AG20443 (cell line): Measurements from ENCODE around the gene APOB.

Source experiments
- DNase-seq: peaks from one replicate; pipeline ENCODE4 v3.0.0; 2012; ENCODE audit warnings: low spot score, mixed read lengths

The APOB gene

DNA sequence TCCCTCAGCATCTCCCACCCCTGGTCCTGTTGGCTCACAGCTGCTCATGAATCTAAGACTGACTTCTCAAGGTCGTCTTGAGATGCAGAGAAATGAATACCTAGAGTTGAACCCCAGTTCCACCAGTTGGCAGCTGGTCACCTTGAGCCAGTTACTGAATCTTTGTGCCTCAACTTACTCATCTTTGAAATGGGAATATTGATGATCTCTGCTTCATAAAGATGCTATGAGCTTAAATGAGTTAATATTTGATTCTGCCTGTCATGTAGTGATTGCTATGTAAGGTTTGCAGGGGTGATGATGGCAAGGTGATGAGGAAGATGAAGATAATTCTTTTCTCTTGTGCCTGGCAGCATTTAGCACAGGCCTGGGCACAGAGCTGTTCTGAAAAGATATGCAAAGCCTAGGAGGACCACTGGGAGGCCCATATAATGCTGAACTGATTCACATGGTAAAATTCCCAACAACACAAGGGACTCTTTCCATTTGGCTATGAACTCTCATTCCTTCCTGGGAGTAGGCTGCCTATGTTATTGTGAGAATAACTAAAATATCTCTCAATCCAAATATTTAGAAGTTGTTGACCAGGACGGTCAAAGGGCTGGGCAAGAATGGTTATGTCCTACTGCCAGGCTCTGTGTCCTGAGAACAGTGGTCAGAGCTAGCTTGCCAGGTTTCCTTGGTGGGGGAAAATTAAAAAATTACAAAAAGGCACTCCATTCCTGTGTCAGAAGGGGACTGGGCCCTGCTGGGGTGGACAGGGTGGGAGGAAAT, 70.9 kb downstream of the APOB start:
- no peak for DNase-seq

DNA sequence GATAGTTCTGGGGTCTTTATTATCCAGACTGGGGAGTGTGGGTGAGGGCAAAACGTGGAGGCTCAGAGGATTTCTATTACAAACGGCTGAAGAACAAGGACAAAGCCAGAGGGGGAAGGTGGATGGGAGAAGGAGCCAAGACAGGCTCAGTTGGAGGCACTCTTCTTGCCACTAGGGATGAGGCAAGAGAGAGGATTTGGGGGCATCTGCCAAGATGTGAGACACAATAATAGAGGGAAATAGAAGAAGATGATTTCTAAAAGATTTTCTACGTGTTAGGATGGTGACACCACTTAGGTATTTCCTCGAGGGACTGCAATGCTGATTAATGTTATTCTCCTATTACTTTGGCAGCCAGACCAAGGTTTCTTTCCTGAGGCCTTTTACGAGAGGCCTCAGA, 71.8 kb downstream of the APOB start:
- DNase-seq = no peak

DNA sequence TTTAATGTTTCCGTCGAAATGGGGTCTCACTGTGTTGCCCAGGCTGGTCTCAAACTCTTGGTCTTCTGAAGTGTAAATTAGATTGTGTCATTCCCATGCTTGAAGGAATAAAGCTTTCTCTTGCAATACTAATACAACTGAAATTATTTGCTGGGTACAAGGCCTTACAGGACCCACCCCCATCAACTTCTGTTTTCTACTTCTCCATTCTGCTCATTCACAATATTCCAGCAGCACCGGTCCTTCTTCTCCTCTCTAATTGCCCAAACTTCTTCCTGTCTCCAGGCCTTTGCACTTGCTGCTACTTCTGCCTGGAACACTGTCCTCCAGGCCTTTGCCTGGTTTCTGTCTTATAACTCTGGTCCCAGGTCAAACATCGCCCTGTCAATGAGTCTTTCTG, 73.8 kb downstream of the APOB start:
- DNase-seq = no peak

DNA sequence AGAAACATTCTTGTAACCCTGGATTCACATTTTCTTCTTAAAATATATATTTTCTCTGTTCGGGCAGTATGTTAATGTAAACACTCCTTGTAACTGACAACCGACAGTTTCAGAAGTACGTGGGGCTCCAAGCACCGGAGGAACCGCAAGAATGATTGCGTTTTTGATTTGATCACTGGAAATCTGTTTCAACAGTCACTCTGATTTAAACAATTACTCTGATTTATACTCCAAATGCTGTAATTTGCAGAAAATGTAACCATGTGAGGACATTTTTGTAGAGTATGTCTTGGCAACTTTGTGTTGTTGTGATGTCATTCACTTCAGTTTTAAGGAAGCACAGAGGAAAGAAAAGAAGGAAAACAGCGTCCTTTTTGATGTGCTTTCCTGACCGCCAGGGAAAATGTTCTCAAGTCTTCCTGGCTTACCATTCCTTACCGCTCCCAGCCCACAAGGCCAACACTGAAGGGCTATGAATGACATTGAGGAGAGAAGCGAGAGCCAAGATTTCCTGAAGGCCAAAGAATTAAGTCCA, 77.7 kb downstream of the APOB start:
- no peak for DNase-seq

DNA sequence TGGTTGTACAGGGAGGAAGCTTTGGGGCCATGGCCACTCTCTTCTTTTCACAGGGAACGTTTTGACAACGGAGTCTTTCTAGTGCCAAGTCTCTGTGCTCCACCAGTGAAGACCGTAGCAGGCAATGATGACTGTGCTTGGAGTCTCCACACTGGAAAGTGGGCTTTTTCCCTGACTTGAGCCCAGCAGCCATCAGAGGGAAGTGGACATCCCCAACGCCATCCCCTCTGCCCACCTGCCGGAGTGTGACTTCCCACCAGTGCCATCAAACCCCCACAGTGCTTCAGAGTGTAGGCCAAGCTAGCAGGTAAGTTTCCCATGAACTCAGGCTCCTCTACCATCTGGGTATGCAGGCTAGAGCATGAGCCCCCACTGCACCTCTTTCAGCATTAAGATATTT, 78.7 kb downstream of the APOB start:
- DNase-seq = no peak

DNA sequence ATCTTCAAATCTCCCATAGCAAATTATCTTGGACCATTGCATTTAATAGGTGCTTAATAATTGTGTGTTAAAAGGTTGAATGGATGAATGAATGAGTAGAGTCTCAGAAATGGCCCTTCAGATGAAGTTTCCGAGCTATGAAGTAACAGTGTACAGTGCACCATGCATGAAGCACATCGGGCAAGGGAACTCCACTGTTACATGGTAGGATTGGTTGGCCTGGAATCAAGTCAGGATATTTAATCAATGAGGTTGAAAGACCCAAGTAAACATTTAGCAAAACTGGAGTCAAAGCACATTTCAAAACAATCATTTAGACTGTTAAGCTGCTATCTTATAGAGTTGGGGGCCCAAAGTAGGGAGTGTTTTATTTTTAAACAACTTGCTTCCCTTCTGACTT, 80.0 kb downstream of the APOB start:
- no peak for DNase-seq

DNA sequence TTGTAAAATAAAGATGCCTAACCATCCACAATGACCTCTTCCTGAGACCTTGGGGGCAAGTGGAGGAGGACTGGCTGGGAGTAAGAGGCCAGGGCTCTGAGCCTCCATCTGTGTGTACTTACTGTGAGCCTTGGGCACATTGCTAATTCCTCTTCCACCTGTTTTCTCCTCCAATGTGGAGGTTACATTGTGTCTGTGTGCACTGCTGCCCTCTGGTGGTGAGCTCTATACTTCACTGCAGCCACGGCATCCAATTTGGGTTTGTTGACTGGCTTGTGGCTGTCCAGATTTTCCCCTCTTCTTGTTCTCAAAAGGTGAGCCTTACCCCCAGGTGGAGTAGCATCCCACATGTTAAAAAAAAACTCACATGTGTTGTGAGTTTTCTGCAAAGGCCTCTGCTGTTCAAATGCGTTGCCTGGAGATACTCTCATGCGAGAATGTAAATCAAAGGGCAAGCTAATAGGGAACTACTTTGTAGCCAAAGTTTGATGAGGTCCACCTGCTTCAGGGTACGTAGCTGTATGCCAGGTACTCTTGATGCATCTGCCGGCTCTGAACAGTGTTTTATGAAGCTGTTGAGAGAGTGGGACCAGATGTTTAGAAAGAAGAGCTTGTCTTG, 80.8 kb downstream of the APOB start:
- DNase-seq = peak; percentile 75

DNA sequence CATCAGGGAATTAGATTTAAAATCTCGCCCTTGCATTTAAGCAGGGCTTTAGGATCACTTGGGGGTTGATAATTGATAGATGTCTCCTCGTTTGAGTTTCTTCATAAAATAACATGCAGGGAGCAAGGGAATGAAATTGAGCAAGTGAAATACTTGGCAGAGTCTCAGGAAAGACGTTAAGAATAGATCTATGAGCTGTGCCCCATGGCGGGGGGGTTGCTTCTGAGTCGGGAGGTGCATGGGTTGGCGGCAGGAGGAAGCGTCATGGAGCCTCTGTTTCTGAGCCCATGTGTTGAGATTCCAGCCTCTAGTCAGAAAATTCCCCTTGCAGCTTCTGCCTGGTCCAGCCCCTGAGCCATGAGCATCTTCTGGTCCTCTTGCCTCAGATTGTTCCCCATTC, 82.0 kb downstream of the APOB start:
- no peak for DNase-seq

DNA sequence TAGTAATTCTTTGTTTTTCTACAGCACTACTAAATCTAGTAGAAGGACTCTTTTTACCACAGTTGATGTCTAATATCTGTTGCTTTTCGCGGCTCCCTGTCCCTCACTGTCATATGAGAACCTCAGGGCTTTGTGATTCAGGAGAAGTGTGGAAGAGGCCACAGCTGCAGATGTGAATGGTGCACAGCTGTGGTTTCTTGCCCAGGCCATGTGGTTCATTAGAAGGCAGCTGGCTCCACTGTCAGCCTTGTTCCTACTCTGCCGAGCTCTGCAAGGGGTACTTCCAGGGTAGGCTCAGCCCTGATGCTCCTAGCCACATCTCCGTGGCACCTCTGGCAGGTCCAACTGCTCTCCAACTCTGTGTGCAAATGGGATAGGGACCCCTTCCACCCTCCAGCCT, 83.9 kb downstream of the APOB start:
- DNase-seq = no peak

DNA sequence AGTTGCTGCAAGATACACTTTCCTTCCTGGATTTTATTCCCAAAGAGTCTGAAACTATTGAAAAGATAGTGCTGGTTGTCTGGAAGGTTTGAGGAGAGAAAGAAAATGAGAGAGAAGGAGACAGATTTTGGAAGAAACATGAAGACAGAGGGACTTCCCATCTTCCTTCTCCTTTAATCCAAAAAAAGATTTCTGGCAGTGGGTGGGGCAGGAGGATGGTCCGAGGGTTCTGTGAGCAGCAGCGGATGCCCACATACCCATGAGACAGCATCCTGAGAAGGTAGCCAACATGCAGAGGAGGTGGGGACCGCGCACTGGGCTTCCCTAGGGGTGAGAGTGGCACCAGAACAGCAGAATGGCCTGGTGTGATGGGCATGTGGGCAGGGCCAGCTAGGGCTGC, 84.6 kb downstream of the APOB start:
- no peak for DNase-seq

DNA sequence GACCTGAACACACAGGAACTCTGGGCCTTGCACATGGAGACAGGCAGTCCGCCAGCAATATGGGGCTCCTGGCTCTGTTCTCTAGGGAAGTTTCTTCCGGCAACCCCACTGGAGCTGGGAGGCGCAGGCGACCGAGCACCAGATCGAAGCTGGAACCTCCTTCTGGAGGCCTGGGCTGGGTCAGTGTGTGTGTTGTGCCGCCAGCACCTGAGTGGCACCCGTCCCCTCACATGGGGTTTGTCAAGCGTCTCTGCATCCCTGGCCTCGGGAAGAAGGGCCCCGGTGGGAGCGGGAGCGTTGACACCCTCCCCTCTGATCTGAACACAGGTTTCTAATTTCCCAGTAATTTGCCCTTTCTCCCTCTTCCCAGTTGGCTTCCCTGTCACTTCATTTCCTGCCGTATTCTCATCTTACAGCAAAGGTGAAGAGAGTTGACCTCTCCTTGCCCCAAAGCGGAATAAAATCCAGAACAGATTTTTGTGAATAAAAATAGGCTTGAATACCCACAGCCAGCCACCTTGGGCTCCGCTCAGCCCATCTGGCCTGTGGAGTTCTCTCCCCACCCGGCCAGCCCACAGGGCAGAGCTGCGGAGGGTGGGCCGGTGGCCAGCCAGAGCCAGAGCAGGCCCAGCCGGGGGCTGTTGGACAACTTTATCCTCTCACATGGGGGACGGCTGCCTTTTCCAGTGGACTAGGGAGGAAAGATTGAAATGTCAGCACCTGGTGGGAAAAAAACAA, 85.9 kb downstream of the APOB start:
- DNase-seq = no peak

DNA sequence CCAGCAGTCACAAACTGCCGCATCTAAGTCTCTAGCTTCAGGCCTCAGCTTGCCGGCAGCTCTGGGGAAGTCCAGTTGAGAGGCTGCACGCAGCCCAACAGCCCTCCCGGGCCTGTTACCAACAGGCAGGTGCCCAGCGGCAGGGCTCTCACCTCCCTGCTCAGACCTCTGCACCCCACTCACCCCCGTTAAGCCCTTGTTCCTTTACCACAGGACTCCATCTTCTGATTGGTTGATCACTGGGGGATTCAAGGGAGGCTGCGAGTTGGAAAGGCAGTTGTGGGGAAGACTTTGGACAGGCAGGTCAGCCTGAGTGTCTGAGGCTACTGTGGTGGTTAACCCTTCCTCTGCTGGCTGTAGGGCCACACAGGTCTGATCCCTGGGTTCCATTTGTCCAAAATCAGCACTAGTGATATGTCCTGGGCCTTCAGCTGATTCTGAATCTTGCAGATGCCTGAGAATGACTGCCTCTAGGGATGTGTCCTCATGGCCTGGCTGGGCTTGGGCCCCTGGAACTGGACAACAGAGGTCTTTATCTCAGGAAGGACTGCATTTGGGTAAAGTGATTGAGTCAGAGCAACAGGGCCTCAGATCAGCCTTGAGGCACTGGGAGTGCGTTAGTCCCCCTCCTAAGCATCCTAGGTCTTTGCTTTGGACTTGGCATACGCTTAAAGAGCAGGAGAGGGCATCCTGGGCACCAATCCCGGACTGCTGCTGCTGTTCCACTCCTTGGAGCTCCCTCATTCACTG, 88.4 kb downstream of the APOB start:
- DNase-seq = no peak

DNA sequence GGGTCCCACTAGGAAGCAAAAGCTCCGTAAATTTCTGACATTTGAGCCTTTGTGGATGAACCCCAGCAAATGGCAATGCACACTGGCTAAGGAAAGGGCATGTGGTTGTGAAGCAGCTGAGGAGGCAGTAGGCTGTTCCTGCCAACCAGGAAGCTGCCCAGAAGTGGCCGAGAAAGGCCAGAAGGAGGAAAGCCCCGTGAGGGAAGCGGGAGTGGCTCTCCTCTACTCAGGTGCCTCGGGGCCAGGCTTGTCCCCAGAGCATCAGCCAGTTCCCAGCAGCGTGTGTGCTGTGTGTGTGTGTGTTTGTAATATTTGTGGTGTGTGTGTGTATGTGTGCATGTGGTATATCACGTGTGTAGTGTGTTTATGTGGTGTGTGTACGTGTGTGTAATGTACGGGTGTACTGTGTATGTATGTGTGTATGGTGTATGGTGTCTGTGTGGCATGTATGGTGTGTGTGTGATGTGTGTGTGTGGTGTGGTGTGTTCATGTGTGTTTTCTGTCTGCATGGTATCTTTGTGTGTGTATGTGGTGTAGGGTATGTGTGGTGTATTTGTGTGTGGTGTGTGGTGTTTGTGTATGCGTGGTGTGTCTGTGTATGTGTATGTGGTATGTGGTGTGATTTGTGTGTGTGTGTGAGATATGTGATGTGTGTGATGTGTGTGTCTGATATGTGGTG, 90.6 kb downstream of the APOB start:
- DNase-seq = no peak
